GM10266 (cell line): ENCODE results near the gene NEK6.
A peak's percentile ranks its signal among the peaks of the same experiment; 100 is the strongest.

ENCODE experiments used
- DNase-seq: peaks from one replicate; pipeline ENCODE4 v3.0.0; 2012; ENCODE audit errors: extremely low spot score
- TF ChIP-seq, protein P1 (sequence below): IDR thresholded peaks from 2 replicates; pipeline ENCODE4 v1.5.1; 2012; ENCODE audit warnings: mild to moderate bottlenecking, low read depth; ENCODE audit not compliant: control insufficient read depth, insufficient read depth; ENCODE audit errors: missing control alignments

The NEK6 gene

DNA sequence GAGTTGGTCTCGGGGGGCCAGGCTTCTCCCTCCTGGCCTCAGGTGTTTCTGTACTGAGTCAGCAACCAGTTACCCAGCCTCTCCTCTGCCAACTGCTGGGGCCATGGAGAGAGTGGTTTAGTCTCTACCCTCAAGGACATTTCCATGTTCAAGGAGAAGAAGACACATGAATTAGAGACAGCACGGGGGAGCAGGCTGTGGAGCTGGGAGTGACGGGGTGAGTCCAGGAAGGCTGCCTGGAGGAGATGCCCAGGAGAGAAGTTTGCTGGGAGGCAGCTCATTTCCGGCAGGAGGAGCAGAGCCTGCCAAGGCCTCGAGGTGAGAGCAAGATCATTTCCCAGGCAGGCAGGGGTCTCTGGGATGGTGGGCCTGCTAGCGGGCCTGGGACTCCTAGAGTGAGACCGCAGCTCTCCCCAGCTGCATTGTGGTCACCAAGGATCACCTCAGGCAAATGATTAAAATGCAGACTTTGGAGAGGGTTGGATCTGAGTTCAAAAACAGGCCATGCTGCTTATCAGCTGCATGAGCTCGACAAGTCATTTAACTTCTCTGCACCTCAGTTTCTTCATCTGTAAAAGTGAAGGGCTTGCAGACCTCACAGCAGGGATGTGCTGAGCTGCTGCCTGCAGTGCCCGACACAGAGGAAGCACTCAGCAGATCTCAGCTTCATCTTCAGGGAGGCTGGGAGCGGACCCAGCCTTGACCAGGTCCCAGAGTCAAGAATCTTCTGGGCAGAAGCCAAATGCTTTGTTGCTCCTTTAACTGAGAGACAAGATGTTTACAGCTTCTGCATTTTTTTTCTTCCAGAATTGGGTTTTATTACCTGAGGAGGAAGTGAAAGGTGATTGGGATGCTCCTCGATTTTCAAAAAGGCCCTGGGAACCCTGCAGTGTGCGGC lies 35.2 kb downstream of the NEK6 start:
- TF ChIP-seq, protein P1, sequence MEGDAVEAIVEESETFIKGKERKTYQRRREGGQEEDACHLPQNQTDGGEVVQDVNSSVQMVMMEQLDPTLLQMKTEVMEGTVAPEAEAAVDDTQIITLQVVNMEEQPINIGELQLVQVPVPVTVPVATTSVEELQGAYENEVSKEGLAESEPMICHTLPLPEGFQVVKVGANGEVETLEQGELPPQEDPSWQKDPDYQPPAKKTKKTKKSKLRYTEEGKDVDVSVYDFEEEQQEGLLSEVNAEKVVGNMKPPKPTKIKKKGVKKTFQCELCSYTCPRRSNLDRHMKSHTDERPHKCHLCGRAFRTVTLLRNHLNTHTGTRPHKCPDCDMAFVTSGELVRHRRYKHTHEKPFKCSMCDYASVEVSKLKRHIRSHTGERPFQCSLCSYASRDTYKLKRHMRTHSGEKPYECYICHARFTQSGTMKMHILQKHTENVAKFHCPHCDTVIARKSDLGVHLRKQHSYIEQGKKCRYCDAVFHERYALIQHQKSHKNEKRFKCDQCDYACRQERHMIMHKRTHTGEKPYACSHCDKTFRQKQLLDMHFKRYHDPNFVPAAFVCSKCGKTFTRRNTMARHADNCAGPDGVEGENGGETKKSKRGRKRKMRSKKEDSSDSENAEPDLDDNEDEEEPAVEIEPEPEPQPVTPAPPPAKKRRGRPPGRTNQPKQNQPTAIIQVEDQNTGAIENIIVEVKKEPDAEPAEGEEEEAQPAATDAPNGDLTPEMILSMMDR: no peak
- no peak for DNase-seq

DNA sequence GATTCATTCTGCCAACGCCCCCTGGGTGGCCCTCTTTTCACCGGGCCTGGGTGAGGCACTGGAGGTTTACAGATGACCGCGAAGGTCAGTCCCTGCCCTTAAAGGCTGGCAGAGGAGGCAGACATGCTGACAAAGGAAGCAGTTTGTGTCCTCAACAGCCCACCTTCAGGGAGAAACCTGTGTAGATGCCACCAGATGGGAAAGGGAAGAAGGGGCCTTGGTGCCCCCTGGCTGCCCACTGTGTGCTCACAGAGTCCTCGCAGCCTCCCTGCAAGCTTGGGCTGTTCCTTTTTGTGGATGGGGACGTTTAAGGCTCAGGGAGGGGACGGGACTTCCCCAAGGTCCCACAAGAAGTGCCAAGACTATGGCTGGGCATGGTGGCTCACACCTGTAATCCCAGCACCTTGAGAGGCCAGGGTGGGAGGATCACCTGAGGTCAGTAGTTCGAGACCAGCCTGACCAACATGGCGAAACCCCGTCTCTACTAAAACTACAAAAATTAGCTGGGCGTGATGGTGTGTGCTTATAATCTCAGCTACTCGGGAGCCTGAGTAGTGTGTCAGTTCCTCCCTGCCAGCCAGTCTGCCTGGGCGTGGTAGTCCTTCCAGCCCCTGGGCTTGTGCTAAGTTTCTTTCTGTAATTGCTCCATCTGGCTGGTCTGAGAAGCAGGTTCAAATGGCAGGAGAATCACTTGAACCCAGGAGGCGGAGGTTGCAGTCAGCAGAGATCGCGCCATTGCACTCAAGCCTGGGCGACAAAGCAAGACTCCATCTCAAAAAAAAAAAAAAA lies 36.2 kb downstream of the NEK6 start:
- DNase-seq: peak; percentile 38
- TF ChIP-seq, protein P1: peak; percentile 58

DNA sequence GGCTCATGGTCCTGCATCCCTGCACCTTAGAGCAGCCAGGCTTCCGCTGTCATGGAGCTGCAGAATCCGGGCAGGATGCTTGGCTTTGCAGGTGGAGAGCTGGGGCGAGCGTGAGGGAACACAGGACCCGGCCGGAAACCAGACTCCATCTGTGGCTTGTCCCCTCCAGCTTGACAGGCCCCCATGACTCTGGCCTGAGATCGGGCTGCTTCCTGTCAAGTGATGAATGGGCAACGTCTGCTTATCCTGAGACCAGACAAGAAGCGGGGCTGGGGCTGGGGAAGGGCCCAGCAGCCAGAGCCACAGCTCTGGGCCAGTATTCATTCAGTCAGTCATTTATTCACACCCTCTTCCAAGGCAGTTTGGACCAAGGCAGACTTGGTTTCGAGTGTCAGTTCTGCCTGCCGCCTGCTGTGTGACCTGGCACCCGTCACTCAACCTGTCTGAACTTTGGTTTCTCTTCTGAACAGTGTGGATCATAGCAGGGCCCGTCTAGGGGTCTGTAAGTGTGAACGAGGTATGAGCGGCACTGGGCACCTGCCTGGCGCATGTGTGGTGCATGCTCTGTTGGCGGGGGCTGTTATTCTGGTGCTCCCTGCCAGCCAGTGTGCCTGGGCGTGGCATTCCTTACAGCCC lies 37.5 kb downstream of the NEK6 start:
- TF ChIP-seq, protein P1: no peak
- no peak for DNase-seq

GRCh38 chr9:124296094-124296493 lies 38.3 kb downstream of the NEK6 start:
- TF ChIP-seq, protein P1: no peak
- DNase-seq: no peak

- TF ChIP-seq, protein P1: no peak
- no peak for DNase-seq
Measured at GRCh38 chr9:124296796-124297550, 39.2 kb downstream of the NEK6 start.

- DNase-seq: no peak
Measured at GRCh38 chr9:124297551-124297901, 39.8 kb downstream of the NEK6 start.

More at GRCh38 chr9:124297551-124297901, 39.8 kb downstream of the NEK6 start:
- TF ChIP-seq, protein P1: no peak
